Stomach smooth muscle (tissue), 2 donors: ENCODE measurements around the gene SLC5A6.

Experiments used
- H3K27ac ChIP-seq: one replicate; pipeline ENCODE4 v1.7.0; 2013; ENCODE audit warnings: mild to moderate bottlenecking, low read length, inconsistent platforms
- H3K27me3 ChIP-seq, 2 donors: one replicate each; pipeline ENCODE4 v1.7.0; 2013; ENCODE audit warnings: low read length in 2 of 2; ENCODE audit not compliant: insufficient read depth in 2 of 2, control insufficient read depth in 1 of 2
- H3K36me3 ChIP-seq, 2 donors: one replicate each; pipeline ENCODE4 v1.7.0; 2013; ENCODE audit warnings: low read length in 2 of 2; ENCODE audit not compliant: control insufficient read depth in 2 of 2, insufficient read depth in 2 of 2
- H3K4me1 ChIP-seq: one replicate; pipeline ENCODE4 v1.7.0; 2013; ENCODE audit warnings: low read length; ENCODE audit not compliant: control insufficient read depth, insufficient read depth
- H3K4me3 ChIP-seq, 2 donors: one replicate each; pipeline ENCODE4 v1.7.0; 2013; ENCODE audit warnings: low read length in 2 of 2
- H3K9ac ChIP-seq, 2 donors: one replicate each; pipeline ENCODE4 v1.7.0; 2013; ENCODE audit warnings: low read length in 2 of 2, mild to moderate bottlenecking in 1 of 2
- H3K9me3 ChIP-seq, 2 donors: one replicate each; pipeline ENCODE4 v1.7.0; 2013; ENCODE audit warnings: low read length in 2 of 2; ENCODE audit not compliant: control insufficient read depth in 2 of 2
- donor health status: healthy.
- donor health status: Pancreatic carcinoma.

The SLC5A6 gene

DNA sequence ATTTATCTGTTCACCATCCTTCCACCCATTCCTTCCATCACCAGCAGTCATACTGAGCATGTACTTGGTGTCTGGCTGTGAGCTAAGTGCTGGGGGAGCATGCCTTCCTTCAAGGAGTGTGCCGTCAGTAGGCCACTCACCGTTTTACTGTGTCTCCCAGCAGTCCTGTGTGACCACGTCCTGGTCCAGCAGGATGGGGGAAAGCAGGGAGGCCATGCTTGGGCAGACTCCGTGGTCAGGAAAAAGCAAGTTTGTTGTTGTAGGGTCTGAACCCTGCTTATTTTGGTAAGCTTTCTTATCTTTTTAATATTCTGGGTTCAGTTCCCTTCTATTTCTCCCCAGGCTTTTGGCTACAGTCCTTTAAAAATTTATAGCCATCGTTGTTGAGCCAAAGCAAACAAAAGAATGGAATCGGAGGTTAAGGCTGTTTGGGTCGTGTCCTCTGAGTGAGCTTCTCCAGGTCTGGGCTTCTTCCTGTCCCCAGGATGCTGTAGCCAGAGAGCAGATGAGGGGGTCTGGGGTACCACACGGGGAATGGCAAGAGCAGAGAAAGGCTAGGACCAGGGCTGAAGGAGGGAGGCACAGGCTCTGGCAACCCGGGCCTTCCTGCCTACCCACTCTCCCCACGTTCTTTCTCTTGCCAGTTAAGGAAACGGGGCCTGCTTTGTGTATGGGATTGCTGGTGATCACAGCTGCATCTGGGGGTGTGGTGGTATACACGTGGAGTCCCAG, 37.3 kb upstream of the SLC5A6 start:
- Histone ChIP-seq H3K9ac (no peak overlapping the region), H3K27me3 (peaks cover 27% of the 10 kb centered on the region in 2 donors), H3K27ac (no peak overlapping the region), H3K9me3 (no peaks in the 10 kb centered on the region), H3K4me1 (no peaks in the 10 kb centered on the region), H3K36me3 (no peaks in the 10 kb centered on the region), H3K4me3 (no peak overlapping the region)

DNA sequence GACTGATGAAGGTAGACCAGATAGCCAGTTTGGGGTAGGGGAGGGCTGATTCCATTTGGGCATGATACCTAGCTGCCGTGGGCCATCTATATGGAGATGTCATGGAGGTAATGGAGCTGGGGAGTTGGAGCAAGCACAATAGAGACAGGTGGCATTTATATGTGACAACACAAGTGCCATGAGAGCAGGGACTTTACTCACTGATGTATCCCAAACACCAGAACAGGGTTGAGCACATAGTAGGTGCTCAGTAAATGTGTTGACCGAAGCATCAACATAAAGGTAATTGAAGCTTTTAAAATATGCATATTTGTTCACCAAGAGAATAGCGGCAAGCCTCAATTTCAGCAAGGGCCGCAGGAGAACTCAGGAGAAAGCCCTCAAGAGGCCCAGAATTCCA, 35.8 kb upstream of the SLC5A6 start:
- Histone ChIP-seq H3K27ac (no peak overlapping the region), H3K9me3 (no peaks in the 10 kb centered on the region), H3K9ac (no peak overlapping the region), H3K27me3 (peaks cover 22% of the 10 kb centered on the region in 2 donors), H3K4me1 (no peaks in the 10 kb centered on the region), H3K4me3 (no peak overlapping the region), H3K36me3 (peaks cover 0 to 12% of the 10 kb centered on the region in 2 donors)

DNA sequence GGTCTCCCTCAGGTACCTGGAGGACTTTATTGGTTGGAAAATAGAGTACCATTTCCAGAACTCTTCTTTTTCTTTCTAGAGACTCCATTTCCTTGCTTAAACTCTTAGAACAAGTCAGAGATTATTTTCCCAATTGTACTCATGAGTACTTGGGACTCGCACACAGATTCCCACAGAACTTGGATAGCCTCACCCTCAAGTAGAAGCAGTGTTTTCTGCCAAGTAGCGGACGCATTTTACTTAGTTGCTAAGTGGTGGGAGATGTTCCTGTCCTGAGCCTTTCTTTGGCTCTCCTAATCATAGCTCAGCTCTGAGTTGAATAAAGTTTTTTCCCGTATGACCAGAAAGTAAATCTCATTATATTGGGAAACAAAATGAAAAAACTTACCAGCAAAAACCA, 33.6 kb upstream of the SLC5A6 start:
- Histone ChIP-seq H3K4me1 (no peaks in the 10 kb centered on the region), H3K27me3 (peaks cover 11 to 13% of the 10 kb centered on the region in 2 donors), H3K27ac (no peak overlapping the region), H3K4me3 (no peak overlapping the region), H3K9me3 (no peaks in the 10 kb centered on the region), H3K9ac (no peak overlapping the region), H3K36me3 (peaks cover 7 to 33% of the 10 kb centered on the region in 2 donors)

DNA sequence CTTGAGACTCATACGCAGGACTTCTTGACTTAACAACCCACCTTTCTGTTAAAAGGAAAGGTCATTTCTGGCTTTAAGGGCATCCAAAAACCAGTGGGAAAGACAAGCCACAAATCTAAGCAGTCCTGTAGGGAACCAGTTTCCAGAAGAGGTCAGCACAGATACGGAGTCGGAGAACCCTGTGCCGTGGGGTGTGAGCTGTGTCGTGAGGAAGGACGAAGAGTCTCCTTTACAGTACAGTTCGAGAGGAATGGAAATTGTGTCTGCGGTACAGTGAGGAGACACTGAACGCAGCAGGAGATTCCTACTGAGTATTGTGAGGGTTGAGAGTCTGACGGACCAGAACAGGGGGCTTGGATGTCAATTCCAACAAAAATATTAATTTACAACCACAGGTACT, 33.0 kb upstream of the SLC5A6 start:
- H3K9me3 ChIP-seq, result no peaks in the 10 kb centered on the region
- no peak overlapping the region for H3K9ac ChIP-seq
- H3K4me3 ChIP-seq, result no peak overlapping the region
- peaks cover 7 to 37% of the 10 kb centered on the region in 2 donors for H3K36me3 ChIP-seq
- peaks cover 8% of the 10 kb centered on the region in 2 donors for H3K27me3 ChIP-seq
- no peak overlapping the region for H3K27ac ChIP-seq
- H3K4me1 ChIP-seq, result no peaks in the 10 kb centered on the region

DNA sequence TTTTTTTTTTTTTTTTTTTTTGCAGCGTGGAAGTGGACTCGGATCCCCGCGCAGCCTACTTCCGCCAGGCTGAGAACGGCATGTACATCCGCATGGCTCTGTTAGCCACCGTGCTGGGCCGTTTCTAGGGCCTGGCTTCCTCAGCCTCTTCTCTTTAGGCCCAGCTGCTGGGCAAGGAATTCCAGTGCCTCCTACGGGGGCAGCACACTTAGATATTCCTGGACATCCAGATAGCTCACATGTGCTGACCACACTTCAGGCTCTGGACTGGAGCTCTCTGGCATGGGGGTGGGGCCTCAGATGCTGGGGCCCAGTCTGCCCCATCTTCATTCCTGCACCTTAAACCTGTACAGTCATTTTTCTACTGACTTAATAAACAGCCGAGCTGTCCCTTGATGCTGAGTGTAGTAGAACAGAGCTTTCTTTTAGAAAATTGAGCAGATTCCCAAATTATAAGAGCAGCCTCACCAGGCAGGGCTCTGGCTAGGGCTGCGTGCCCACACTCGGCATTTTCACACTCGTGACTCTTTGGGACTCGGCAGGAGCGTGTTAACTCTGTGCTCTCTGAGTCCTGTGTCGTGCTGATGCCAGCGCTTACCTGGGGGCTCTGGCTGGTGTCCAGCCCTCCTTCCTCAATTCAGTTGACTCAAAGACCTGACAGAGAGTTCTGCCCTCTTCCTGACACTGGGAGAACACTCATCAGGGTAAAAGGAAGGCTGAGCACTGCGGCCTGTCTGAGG, 31.5 kb upstream of the SLC5A6 start:
- Histone ChIP-seq H3K36me3 (peaks cover 16 to 45% of the 10 kb centered on the region in 2 donors), H3K9me3 (no peaks in the 10 kb centered on the region), H3K9ac (no peak overlapping the region), H3K4me1 (no peaks in the 10 kb centered on the region), H3K27me3 (no peaks in the 10 kb centered on the region), H3K4me3 (no peak overlapping the region), H3K27ac (no peak overlapping the region)

DNA sequence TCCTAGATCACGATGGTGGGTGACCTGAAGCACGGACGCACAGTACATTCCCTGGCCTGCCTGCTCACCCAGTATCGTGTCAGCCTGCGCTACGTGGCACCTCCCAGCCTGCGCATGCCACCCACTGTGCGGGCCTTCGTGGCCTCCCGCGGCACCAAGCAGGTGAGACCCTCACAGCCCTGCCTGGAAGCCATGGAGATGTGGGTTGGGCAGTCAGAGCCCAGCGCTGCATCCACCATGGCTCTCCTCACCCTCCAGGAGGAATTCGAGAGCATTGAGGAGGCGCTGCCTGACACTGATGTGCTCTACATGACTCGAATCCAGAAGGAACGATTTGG, 30.5 kb upstream of the SLC5A6 start:
- peaks cover 24 to 54% of the 10 kb centered on the region in 2 donors for H3K36me3 ChIP-seq
- H3K9me3 ChIP-seq, result no peaks in the 10 kb centered on the region
- no peaks in the 10 kb centered on the region for H3K27me3 ChIP-seq
- H3K27ac ChIP-seq, result no peak overlapping the region
- H3K4me3 ChIP-seq, result no peak overlapping the region
- H3K4me1 ChIP-seq, result no peaks in the 10 kb centered on the region
- no peak overlapping the region for H3K9ac ChIP-seq

DNA sequence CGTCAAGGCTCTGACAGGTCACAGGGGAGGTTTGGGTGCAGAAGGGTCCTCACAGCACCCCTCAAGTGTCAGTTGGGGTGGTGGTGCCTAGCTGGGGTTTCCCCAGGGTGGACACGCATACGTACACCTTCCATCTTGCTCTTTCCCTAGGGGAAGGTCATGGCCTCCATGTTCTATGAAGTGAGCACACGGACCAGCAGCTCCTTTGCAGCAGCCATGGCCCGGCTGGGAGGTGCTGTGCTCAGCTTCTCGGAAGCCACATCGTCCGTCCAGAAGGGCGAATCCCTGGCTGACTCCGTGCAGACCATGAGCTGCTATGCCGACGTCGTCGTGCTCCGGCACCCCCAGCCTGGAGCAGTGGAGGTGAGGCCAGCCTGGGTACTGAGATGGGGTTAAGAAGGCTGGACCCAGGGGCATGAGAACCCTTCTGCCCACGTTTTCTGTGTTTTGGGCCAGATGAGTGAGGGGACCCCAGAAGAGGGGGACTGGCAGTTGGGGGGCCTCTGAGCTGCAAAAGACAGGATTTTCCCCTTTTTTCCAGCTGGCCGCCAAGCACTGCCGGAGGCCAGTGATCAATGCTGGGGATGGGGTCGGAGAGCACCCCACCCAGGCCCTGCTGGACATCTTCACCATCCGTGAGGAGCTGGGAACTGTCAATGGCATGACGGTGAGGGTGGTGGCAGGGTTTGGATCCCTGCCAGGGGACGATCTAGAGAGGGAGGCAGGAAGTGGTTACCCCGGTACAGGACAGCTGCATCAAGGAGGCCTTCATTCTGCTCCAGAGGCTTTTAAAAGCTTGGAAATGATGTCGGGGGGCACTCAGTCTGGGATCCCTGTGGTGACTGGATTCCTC, 29.9 kb upstream of the SLC5A6 start:
- no peak overlapping the region for H3K27ac ChIP-seq
- no peaks in the 10 kb centered on the region for H3K9me3 ChIP-seq
- no peak overlapping the region for H3K4me3 ChIP-seq
- H3K9ac ChIP-seq, result no peak overlapping the region
- no peaks in the 10 kb centered on the region for H3K4me1 ChIP-seq
- H3K36me3 ChIP-seq, result peaks cover 29 to 59% of the 10 kb centered on the region in 2 donors
- H3K27me3 ChIP-seq, result no peaks in the 10 kb centered on the region

DNA sequence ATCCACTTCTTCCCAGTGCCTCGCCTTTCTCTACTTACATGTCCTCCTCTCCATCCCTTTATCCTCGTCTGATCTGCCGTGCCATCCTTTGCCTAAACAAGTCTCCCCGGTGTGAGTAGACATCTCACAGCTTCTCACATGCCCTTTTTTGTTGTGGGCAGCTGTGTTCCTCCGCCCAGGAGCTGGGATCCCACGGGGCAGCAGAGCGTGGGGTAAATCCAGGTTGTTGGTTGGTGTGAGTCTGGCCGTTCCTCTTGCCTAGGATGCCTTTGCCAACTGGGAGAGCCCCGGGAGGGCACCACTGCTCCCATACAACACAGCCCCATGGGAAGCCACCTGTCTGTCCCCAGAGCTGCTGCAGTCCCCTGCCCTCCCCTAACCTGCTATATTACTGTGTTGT, 28.3 kb upstream of the SLC5A6 start:
- H3K9me3 ChIP-seq, result no peaks in the 10 kb centered on the region
- H3K4me3 ChIP-seq, result no peak overlapping the region
- no peaks in the 10 kb centered on the region for H3K27me3 ChIP-seq
- no peaks in the 10 kb centered on the region for H3K4me1 ChIP-seq
- H3K27ac ChIP-seq, result no peak overlapping the region
- H3K36me3 ChIP-seq, result peaks cover 33 to 71% of the 10 kb centered on the region in 2 donors
- no peak overlapping the region for H3K9ac ChIP-seq

DNA sequence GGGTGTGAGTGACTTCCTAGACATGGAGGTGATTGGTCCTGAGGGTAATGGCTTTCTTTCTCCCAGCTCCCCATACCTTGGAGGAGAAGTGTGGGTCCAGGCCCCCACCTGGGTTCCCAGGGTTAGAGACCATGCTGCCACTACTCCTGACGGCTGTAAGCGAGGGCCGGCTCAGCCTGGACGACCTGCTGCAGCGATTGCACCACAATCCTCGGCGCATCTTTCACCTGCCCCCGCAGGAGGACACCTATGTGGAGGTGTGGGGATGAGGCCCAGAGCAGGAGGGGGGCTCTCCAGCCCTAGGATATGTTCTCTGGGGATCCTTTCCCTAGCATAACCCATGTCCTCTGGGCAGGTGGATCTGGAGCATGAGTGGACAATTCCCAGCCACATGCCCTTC, 26.9 kb upstream of the SLC5A6 start:
- no peak overlapping the region for H3K4me3 ChIP-seq
- no peak overlapping the region for H3K9ac ChIP-seq
- H3K27me3 ChIP-seq, result no peaks in the 10 kb centered on the region
- no peaks in the 10 kb centered on the region for H3K4me1 ChIP-seq
- H3K9me3 ChIP-seq, result no peaks in the 10 kb centered on the region
- H3K27ac ChIP-seq, result no peak overlapping the region
- H3K36me3 ChIP-seq, result peaks cover 48 to 81% of the 10 kb centered on the region in 2 donors

DNA sequence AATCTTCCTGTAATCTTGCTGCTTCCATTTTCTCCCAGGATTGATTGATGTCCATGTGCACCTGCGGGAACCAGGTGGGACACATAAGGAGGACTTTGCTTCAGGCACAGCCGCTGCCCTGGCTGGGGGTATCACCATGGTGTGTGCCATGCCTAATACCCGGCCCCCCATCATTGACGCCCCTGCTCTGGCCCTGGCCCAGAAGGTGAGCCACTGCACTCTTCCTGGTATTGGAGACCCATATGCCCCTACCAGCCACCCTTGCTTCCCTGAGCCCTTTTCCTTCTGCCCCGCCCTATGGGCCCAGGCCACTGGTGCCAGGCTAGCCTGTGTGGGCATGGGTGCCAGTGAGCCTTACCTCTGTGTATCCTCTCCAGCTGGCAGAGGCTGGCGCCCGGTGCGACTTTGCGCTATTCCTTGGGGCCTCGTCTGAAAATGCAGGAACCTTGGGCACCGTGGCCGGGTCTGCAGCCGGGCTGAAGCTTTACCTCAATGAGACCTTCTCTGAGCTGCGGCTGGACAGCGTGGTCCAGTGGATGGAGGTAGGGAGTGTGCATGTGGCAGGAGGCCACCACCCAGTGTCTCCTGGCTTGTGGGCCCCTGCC, 25.4 kb upstream of the SLC5A6 start:
- Histone ChIP-seq H3K27ac (no peak overlapping the region), H3K9ac (no peak overlapping the region), H3K36me3 (peaks cover 59 to 82% of the 10 kb centered on the region in 2 donors), H3K4me3 (no peak overlapping the region), H3K4me1 (no peaks in the 10 kb centered on the region), H3K27me3 (no peaks in the 10 kb centered on the region), H3K9me3 (no peaks in the 10 kb centered on the region)
